Muscle of leg (tissue), 11 donors: ENCODE results near the gene CLCNKB. TPM values are rescaled to one million over a fixed set of nuclear protein-coding genes. Genes with fewer than 3 reads are reported as not detected.

ENCODE experiments used
- DNase-seq: peaks from one replicate; pipeline ENCODE4 v3.0.0; 2013
- H3K27ac ChIP-seq: one replicate; pipeline ENCODE4 v1.5.1; 2013; ENCODE audit warnings: mild to moderate bottlenecking, low read length, control low read depth
- H3K27me3 ChIP-seq: one replicate; pipeline ENCODE4 v1.6.1; 2013; ENCODE audit warnings: low read length; ENCODE audit not compliant: control insufficient read depth, insufficient read depth
- H3K36me3 ChIP-seq: one replicate; pipeline ENCODE4 v1.6.1; 2013; ENCODE audit warnings: low read length; ENCODE audit not compliant: control insufficient read depth, insufficient read depth
- H3K4me1 ChIP-seq: one replicate; pipeline ENCODE4 v1.6.1; 2013; ENCODE audit warnings: low read length; ENCODE audit not compliant: control insufficient read depth, insufficient read depth
- H3K4me3 ChIP-seq: one replicate; pipeline ENCODE4 v1.5.1; 2013; ENCODE audit warnings: low read length, control low read depth
- H3K9me3 ChIP-seq: replicated peaks from 2 replicates; pipeline ENCODE4 v1.6.1; 2013; ENCODE audit warnings: low read depth, low read length; ENCODE audit not compliant: control insufficient read depth
- WGBS: methylation state at CpG from one replicate; pipeline ENCODE4 v1.1.5; 2013; ENCODE audit warnings: missing lambda C conversion rate; ENCODE audit not compliant: insufficient coverage; 5-methylcytosine and 5-hydroxymethylcytosine counted together
- polyA plus RNA-seq, 8 donors: library from polyadenylated mRNA; unstranded; fragments of 120-200 nt; gene quantifications; one replicate each; pipeline versions ENCODE4 v1.2.1 to v1.2.3, GENCODE V29; 2013; ENCODE audit warnings: inconsistent platforms in 1 of 8, low replicate concordance in 1 of 8; ENCODE audit not compliant: insufficient read length in 8 of 8, insufficient read depth in 1 of 8
- total RNA-seq: library from RNA; stranded (reverse); fragments of 120-200 nt; gene quantifications from one replicate; pipeline ENCODE4 v1.2.4, GENCODE V29; 2013

CLCNKB gene
- total and polyA plus RNA-seq, 9 donors, result 0.11 to 0.53 (median 0.17) TPM; not detected in 1

GRCh38 chr1:16085522-16085921 lies 41.9 kb downstream of the CLCNKB start:
- WGBS, result 94% methylated on average over 2 of the region's 6 CpGs
- peaks cover 18% of the 10 kb centered on the region for H3K4me1 ChIP-seq
- H3K27ac ChIP-seq, result no peak overlapping the region
- no peak overlapping the region for H3K4me3 ChIP-seq
- H3K9me3 ChIP-seq, result no peaks in the 10 kb centered on the region
- DNase-seq, result no peak
- no peaks in the 10 kb centered on the region for H3K27me3 ChIP-seq
- no peaks in the 10 kb centered on the region for H3K36me3 ChIP-seq

- no peak overlapping the region for H3K4me3 ChIP-seq
- no peak for DNase-seq
- no peak overlapping the region for H3K27ac ChIP-seq
- WGBS, result 67% methylated on average over 1 of the region's 7 CpGs
- peaks cover 18% of the 10 kb centered on the region for H3K4me1 ChIP-seq
- no peaks in the 10 kb centered on the region for H3K9me3 ChIP-seq
- H3K27me3 ChIP-seq, result peaks cover 2% of the 10 kb centered on the region
- H3K36me3 ChIP-seq, result no peaks in the 10 kb centered on the region
Observed at GRCh38 chr1:16087733-16088132, 44.2 kb downstream of the CLCNKB start.

- H3K36me3 ChIP-seq, result no peaks in the 10 kb centered on the region
- peaks cover 18% of the 10 kb centered on the region for H3K4me1 ChIP-seq
- peaks cover 2% of the 10 kb centered on the region for H3K27me3 ChIP-seq
- no peak overlapping the region for H3K27ac ChIP-seq
- 59% methylated on average over 13 of the region's 17 CpGs for WGBS
- DNase-seq, result no peak
- H3K9me3 ChIP-seq, result no peaks in the 10 kb centered on the region
- H3K4me3 ChIP-seq, result no peak overlapping the region
Observed at GRCh38 chr1:16088351-16088911, 44.8 kb downstream of the CLCNKB start.

GRCh38 chr1:16088996-16089395 lies 45.4 kb downstream of the CLCNKB start:
- Histone ChIP-seq H3K27ac (no peak overlapping the region), H3K9me3 (no peaks in the 10 kb centered on the region), H3K4me3 (no peak overlapping the region), H3K4me1 (peaks cover 18% of the 10 kb centered on the region), H3K27me3 (peaks cover 2% of the 10 kb centered on the region), H3K36me3 (no peaks in the 10 kb centered on the region)
- no peak for DNase-seq
- 59% methylated on average over 7 of the region's 9 CpGs for WGBS

- Histone ChIP-seq H3K9me3 (no peaks in the 10 kb centered on the region), H3K27ac (no peak overlapping the region), H3K27me3 (peaks cover 2% of the 10 kb centered on the region), H3K4me3 (no peak overlapping the region), H3K4me1 (peaks cover 18% of the 10 kb centered on the region), H3K36me3 (no peaks in the 10 kb centered on the region)
- DNase-seq, result no peak
- 60% methylated on average over 3 of the region's 5 CpGs for WGBS
Observed at GRCh38 chr1:16090076-16090826, 46.7 kb downstream of the CLCNKB start.

GRCh38 chr1:16091296-16091695 lies 47.7 kb downstream of the CLCNKB start:
- H3K9me3 ChIP-seq, result no peaks in the 10 kb centered on the region
- no peak for DNase-seq
- 88% methylated on average over 2 of the region's 8 CpGs for WGBS
- peaks cover 4% of the 10 kb centered on the region for H3K27me3 ChIP-seq
- no peak overlapping the region for H3K27ac ChIP-seq
- H3K4me1 ChIP-seq, result peaks cover 12% of the 10 kb centered on the region
- H3K36me3 ChIP-seq, result no peaks in the 10 kb centered on the region
- H3K4me3 ChIP-seq, result no peak overlapping the region

- no peak for DNase-seq
- no peak overlapping the region for H3K4me3 ChIP-seq
- H3K36me3 ChIP-seq, result no peaks in the 10 kb centered on the region
- 74% methylated on average over 14 of the region's 18 CpGs for WGBS
- H3K27me3 ChIP-seq, result peaks cover 4% of the 10 kb centered on the region
- peaks cover 12% of the 10 kb centered on the region for H3K4me1 ChIP-seq
- H3K9me3 ChIP-seq, result no peaks in the 10 kb centered on the region
- no peak overlapping the region for H3K27ac ChIP-seq
Observed at GRCh38 chr1:16092097-16092922, 48.7 kb downstream of the CLCNKB start.

GRCh38 chr1:16092923-16093511 lies 49.4 kb downstream of the CLCNKB start:
- no peaks in the 10 kb centered on the region for H3K9me3 ChIP-seq
- 80% methylated on average over 3 of the region's 9 CpGs for WGBS

GRCh38 chr1:16093611-16094010 lies 50.0 kb downstream of the CLCNKB start:
- H3K4me3 ChIP-seq, result no peak overlapping the region
- WGBS, result 62% methylated on average over 8 of the region's 9 CpGs

More at GRCh38 chr1:16092923-16093511, 49.4 kb downstream of the CLCNKB start:
- peaks cover 9% of the 10 kb centered on the region for H3K4me1 ChIP-seq
- peaks cover 4% of the 10 kb centered on the region for H3K27me3 ChIP-seq
- no peak for DNase-seq
- no peaks in the 10 kb centered on the region for H3K36me3 ChIP-seq
- H3K27ac ChIP-seq, result no peak overlapping the region
- H3K4me3 ChIP-seq, result no peak overlapping the region

More at GRCh38 chr1:16093611-16094010, 50.0 kb downstream of the CLCNKB start:
- Histone ChIP-seq H3K27me3 (peaks cover 4% of the 10 kb centered on the region), H3K9me3 (no peaks in the 10 kb centered on the region), H3K4me1 (peaks cover 4% of the 10 kb centered on the region), H3K36me3 (no peaks in the 10 kb centered on the region), H3K27ac (no peak overlapping the region)
- no peak for DNase-seq
